Limb (tissue), 2 donors: Measurements from ENCODE around the gene DUOX1.

ENCODE experiments used
- DNase-seq, 2 donors: peaks; one replicate each; pipeline ENCODE4 v3.0.0-alpha.2; 2016; ENCODE audit errors: extremely low spot score in 2 of 2

DUOX1 gene

DNA sequence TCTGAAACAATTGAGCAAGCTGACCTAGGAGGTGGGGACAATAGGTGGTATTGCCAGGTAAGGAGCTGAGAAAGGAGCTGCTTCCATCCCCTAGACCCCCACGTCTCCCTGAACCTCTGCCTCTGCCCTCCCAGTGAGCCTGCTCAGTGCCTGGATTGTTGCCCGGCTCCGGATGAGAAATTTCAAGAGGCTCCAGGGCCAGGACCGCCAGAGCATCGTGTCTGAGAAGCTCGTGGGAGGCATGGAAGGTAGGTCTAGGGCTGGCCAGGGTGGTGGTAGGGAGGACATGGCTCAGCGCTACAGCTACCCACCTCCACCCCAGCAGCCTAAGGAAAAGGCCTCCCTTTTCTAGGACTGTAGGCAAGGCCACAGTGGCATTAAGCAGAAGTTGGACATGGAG lies 13.3 kb downstream of the DUOX1 start:
- no peak for DNase-seq

DNA sequence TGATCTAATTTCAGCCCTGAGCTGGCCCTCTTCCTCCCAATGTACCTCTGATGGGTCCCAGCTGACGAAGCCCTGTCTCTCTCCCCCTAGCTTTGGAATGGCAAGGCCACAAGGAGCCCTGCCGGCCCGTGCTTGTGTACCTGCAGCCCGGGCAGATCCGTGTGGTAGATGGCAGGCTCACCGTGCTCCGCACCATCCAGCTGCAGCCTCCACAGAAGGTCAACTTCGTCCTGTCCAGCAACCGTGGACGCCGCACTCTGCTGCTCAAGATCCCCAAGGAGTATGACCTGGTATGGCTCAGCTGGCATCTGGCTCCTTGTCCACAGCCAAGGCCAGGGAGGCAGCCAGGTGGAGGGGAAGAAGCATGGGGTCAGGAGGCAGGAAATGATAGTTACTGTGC lies 14.2 kb downstream of the DUOX1 start:
- DNase-seq, result no peak

DNA sequence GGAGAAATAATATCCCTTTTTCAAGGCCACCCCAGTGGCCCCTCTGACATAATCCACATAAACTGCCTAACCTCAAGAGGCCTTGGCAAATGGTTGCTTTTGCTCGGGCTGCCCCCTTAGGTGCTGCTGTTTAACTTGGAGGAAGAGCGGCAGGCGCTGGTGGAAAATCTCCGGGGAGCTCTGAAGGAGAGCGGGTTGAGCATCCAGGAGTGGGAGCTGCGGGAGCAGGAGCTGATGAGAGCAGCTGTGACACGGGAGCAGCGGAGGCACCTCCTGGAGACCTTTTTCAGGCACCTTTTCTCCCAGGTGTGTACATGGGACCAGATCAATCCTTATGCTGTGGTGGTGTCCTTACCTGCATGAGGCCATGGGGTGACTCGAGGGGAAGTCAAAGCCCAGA lies 15.0 kb downstream of the DUOX1 start:
- no peak for DNase-seq

DNA sequence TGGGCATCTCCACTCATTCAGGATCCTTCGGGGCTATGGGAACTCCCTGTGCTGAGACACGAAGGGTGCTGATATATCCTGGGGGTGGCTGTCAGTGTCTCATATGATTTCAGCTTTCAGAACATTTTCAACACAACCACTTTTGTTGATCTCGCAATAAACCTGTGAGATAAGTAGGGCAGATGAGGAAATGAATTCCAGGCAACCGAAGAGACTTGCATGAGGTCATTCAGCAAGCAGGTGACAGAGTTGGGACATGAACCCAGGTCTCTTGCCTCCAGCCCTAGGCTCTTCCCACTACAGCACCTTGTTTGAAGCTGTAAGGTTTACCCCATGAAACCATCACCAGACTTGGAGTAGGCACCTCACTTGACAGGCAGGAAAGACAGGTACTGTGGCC lies 16.6 kb downstream of the DUOX1 start:
- DNase-seq, result no peak

DNA sequence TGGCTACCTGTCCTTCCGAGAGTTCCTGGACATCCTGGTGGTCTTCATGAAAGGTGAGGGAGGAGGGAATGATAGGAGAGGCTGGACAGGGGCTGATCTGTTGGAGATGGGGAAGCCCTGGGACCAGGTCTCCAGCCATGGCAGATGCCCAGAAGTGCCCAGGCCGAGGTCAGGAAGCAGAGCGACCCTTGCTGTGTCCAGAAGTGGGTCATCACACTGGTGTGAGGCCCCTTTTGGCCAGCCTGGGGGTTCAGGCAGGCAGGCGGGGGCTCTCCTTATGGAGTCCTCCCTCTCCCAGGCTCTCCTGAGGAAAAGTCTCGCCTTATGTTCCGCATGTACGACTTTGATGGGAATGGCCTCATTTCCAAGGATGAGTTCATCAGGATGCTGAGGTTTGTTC lies 17.8 kb downstream of the DUOX1 start:
- no peak for DNase-seq

DNA sequence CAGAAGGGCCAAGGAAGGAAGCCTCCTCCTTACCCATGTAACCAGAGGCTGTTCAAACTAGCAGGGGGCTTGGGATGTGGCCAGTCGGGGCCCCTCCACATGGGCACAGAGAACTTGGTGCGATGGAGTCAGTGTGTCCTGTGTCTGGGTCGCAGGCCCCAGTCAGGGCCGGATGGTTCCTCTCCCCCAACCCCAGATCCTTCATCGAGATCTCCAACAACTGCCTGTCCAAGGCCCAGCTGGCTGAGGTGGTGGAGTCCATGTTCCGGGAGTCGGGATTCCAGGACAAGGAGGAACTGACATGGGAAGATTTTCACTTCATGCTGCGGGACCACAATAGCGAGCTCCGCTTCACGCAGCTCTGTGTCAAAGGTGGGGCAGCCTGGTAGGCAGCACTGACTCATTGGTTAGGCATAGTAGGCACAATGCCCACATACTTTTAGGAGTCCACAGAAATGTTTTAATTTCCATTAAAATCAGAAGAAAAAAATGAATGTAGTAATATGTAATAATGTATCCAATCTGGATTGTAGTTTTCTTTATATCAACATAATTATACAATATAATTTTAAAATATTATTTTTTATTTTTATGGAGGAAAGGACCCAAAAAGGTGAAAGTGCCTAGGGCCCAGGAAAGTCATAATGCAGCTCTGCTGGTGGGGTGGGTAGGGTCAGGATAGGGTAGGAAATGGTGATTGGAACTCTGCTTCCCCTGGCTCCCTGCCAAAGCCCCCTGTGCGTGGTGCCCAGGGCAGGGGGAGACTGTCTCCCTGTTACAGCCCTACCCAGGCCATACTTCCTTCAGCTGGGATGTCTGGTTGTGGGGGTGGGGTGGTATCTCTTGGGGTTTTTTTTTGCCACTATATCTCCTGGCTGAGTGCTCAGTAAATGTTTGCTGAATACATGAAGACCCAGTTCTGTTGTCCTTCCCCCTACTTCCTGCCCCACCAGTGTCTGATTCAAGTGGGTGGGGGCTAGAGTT lies 18.6 kb downstream of the DUOX1 start:
- no peak for DNase-seq

DNA sequence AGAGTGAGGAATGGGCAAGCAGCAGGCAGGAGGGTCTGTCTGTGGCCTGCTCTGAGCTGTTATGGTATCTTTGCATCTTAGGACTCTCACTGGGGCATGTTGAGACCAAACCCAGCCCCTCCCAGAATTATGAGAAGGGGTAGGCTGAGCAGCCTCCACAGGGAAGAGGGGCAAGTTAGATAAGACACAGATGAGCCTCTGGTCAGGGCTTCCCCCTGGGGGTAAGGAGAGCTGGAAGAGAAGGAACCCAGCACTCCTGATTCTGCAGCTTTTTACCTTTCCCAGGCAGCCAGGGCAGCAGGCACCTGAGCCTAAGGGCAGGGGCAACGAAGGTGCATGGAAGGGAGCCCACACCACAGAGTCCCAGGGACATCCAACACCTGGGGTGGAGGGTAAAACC lies 19.3 kb downstream of the DUOX1 start:
- DNase-seq, result no peak

DNA sequence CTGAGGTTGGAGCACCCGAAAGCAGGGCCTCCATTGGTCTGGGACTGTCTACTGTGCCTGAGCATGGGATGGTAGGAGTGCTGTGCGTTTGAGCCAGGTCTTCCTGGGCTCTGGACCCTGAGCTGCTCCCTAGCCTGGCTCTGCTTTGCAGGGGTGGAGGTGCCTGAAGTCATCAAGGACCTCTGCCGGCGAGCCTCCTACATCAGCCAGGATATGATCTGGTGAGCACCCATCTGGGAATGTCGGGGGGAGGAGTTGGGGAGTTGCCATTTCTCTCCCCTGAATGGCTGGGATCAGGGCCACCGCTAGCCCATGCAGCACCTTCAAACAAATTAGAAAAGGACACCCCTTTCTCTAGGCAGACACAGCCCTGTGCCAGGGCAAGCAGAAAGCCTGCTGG lies 20.7 kb downstream of the DUOX1 start:
- no peak for DNase-seq

DNA sequence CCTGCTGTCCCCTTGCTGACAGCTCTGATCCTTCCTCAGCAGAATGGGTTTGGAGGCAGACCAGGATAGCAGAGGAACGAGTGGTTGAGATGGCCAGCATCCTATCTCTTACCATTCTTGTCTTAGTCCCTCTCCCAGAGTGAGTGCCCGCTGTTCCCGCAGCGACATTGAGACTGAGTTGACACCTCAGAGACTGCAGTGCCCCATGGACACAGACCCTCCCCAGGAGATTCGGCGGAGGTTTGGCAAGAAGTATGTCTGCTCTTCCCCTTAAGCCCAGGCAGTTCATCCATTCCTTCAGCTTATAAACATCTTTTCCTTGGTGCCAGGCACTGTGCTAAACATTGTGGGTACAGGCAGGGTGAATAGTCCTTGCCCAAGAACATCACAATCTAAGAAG lies 21.2 kb downstream of the DUOX1 start:
- no peak for DNase-seq

DNA sequence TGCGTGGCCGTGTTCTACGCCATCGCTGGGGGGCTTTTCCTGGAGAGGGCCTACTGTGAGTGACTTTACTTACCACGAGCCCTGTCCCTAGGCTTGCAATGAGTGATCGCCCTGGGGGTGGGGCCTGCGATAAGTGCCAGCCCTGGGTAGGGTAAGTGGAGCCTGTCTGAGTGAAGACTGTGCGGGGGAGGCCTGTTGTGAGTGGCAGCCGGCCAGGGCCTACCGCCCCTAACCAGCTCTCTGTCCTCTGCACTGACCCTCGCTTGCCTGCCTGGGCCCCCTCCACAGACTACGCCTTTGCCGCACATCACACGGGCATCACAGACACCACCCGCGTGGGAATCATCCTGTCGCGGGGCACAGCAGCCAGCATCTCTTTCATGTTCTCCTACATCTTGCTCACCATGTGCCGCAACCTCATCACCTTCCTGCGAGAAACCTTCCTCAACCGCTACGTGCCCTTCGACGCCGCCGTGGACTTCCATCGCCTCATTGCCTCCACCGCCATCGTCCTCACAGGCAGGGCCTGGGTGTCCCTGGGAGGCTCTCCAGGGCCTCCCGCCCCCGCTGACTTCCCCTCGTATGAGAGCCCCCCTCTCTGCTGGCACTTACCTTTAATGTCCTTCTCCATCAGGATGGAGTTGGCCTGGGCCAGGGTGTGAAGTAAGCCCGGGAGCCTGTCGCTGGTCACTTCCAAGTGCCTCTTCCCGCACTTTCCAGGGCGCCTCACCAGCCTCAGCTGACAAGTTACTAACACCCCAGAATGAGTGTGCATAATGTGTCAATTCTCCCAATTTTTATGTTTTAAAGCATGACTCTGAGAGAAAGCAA lies 22.4 kb downstream of the DUOX1 start:
- no peak for DNase-seq

DNA sequence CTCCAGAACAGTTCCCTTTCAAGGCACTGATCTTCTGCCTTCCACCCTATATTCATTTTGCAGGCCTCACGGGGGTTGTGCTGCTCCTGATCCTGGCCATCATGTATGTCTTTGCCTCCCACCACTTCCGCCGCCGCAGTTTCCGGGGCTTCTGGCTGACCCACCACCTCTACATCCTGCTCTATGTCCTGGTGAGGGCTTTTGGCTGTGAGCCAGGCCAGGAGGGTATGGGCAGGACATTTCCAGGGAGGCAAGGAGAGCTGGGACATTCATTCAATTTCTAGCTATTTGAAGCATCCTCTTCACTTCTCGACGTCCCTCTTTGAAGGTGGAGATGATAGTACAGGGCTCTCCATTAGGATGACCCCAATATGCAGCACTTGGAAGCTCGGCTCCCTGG lies 25.9 kb downstream of the DUOX1 start:
- no peak for DNase-seq

DNA sequence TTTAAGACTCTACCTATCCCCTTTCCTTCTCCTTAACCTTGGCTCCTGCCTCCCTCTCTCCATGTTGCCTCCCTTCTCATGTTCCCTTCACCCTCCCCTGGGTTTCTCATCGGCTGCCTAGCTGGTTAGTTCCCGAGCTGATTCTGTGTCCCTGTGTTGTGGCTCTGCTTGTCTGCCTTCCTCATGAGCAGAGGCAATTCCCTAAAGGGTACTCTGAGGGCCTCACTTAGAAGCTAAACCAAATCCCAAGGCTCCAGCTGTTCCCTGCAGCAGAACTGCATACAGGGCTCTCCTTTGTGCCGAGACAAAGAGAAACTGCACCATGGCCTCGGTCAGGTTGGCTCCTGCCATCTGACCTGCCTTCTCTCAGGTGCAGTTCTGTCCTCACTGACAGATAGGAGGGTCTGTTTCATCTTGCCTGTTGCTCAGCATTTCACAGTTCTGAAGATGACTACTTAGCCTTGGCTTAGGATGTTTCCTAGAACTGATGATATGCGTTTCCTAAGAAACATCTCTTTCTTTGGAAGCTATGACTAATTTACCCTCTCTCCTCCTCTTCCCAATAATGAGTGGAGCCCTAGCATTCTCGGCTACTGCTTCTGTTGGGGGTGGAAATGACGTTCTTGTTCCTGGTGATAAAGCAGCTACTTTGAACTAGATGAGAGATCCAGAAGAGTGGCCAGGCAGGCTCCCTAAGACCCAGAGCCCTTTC lies 27.1 kb downstream of the DUOX1 start:
- DNase-seq, result no peak

DNA sequence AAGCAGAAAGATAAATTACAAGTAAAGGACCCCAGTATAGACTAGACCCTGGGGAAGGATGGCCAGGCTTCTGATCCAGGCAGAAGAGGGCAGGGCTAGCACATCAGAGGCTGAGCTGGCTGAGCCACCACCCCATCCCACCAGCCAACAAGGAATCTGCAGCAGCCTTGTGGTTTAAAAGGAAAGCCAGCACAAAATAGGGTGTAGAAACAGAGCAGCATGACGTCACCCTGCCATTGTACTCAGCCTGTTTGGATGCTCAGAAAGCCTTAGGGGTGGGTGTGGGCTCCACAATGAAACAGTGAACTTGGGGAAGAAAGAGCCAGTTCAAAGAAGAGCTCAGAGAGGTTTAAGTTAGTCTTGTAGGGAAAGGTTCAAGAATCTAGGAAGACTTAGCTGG lies 28.2 kb downstream of the DUOX1 start:
- DNase-seq, result no peak

DNA sequence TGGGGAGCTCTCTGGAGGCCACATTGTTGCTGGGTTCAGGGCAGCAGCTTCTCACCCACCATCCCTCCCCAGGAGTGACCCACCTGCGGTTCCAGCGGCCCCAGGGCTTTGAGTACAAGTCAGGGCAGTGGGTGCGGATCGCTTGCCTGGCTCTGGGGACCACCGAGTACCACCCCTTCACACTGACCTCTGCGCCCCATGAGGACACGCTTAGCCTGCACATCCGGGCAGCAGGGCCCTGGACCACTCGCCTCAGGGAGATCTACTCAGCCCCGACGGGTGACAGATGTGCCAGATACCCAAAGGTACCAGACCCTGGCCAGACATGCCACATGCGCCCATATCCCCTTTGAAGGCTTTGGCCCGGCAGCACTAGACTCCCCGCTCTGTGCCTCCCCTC lies 31.9 kb downstream of the DUOX1 start:
- no peak for DNase-seq

DNA sequence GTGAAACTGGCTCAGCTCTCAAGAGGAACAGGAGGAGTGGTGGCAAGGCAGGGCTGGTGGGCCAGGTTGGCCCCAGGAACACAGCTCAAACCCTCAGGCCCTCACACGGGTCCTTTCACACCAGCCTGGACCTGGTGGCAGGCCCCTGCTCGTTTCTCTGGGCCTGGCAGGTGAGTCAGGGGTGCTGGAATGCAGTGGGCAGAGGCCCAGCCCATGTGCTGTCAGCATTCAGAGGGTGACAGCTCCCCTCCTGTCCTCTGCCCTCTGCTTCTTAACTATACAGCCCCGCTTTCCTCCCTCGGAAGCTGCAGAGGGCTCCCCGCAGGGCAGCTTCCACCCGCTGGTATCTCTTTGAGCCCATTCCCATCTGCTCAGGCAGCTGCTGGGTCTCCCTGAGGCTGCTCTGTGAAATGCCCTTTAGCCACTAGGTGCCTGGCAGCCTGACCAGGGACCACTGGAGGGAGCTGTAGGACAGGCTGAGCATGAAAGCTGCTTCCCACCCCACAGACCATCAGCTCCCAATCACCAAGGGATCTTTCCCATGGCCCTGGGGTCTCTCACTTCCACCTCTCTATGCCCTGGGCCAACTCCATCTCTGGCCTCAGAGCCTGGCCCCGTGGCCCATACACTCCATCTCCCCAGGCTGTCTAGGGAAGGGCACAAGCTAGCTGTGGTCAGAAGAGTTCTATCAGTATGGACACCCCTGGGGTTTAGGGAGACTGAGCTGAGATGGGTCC lies 33.1 kb downstream of the DUOX1 start:
- DNase-seq, result peak; percentile 58 to 82

DNA sequence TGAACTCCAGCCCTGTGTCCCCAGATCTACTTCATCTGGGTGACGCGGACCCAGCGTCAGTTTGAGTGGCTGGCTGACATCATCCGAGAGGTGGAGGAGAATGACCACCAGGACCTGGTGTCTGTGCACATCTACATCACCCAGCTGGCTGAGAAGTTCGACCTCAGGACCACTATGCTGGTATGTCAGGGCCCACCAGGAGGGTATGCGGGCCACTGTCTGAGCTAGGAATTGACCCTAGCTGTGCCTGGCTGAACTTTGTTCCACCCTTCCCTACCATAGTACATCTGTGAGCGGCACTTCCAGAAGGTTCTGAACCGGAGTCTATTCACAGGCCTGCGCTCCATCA lies 33.7 kb downstream of the DUOX1 start:
- no peak for DNase-seq

DNA sequence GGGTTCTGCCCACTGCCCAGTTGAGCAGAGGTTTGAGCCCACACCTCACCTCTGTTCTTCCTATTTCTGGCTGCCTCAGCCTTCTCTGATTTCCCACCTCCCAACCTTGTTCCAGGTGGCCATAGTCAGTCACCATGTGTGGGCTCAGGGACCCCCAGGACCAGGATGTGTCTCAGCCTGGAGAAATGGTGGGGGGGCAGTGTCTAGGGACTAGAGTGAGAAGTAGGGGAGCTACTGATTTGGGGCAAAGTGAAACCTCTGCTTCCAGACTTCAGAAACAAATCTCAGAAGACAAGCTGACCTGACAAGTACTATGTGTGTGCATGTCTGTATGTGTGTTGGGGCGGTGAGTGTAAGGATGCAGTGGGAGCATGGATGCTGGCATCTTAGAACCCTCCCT lies 35.1 kb downstream of the DUOX1 start:
- DNase-seq, result no peak

DNA sequence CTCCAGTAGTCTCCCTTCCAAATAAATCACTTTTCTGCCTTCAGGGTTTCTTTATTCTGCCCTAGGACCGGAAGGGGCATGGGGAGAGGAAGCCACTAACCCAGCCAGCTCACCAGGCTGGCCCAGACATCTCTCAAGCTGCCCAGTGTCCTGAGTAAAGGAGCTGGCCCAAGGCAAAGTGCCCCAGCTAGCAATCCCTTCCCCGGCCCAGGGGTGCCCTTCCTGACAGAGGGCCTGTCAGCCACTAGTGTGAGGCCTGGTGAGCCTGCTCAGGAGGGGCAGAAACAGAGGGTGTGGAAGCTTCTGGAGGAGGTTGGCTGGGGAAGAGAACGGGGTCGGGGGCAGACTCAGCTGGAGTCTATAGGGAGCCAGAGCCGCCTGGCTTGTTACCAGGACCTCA lies 35.7 kb downstream of the DUOX1 start:
- DNase-seq, result no peak

DNA sequence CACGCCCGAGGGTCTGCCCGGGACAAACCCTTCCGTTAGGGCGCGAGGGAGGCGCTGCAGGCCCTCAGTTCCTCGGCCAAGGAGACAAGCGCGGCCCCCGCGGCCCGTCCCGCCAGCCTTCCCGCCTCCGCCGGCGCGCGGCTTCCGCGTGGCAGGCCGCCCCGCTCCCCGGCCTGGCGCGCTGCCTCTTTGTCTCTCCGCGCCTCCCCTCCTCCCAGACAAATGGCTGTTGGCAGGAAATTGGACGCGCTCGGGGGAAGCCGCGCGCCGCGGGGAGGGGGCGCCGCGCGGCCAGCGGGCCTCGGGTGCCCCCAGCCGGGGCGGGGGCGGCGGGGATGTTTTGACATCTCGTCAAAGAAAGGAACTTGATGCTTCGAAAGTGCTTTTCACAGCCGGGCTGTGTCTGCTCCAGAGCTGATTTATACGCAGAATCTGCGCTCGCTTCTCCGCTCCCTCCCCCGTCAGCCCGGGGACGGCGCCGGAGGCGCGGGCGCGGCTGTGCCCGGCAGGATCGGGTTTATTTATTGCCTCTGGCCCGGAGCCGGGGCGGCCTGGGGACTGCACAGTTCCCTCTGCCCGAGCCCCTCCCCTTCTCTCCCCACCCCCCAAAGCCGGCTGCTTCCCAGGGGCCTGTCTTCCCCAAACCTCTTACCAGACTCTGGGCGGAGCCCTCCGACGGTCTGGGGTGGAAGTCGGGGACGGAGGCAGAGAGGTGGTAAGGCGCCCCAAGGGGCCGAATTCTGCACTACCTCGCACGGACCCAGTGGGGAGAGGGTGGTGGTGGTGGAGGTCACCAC lies 37.2 kb downstream of the DUOX1 start:
- DNase-seq, result peak; percentile 74 to 92

DNA sequence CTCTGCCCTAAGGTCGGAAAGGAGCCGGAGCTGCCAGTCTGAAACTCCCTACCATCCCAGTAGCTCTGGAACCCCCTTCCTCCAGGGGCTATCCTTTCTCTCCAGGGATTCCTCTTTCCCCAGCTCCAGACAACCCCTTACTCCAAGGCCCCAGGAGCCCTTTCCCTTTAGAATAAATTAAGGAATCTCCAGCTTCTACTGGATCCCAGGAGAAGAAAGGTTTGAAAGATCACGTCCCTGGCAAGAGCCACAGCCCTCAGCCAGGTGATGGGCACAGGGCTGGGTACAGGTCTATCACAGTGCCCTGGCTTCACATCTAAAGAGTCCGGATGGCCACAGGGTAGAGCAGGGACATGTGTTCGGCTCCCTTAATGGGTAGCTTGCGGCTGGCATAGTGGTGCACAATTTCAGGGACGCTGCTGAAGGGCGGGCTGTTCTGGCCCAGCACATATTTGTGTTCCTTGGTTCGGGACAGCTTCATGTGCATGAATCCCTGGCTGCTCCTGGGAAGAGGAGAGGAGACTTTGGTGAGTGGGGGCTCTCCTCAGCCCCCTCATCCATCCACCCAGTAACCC lies 37.9 kb downstream of the DUOX1 start:
- DNase-seq, result no peak
